ENCODE data around the gene SPOPL.

Gene SPOPL

DNA sequence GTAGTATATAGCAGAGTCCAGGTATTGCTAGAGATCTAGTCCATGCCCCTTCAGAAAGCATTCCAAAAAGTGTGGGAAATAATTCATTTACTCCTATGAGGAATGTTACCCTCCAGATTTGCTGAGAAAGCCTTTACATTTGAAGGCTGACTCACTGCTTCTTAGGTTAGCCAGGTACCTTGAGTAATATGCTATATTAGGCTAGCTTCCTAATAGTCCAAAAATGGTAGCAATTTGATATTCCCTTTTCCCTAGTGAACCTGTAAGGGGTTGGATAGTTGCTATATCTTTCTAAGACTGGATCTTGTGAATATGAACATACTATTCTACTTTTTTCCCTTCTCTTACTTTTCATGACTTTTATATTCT lies 63.6 kb downstream of the SPOPL start:
- H3K4me1 ChIP-seq (ENCODE audit: control insufficient read depth, insufficient read depth, low read length): no peaks in the 10 kb centered on the region
- no peaks in the 10 kb centered on the region for H3K9me3 ChIP-seq (ENCODE audit: control insufficient read depth, low read length)
- DNase-seq (ENCODE audit: low read depth): no peak
- H3K4me3 ChIP-seq (ENCODE audit: low read length): no peak overlapping the region
- peaks cover 48% of the 10 kb centered on the region for H3K36me3 ChIP-seq (ENCODE audit: control insufficient read depth, insufficient read depth, low read length, severe bottlenecking)
- H3K27me3 ChIP-seq (replicated peaks; ENCODE audit: control insufficient read depth, insufficient read depth, low read length): no peaks in the 10 kb centered on the region
- no peak overlapping the region for H3K9ac ChIP-seq (ENCODE audit: low read length)

DNA sequence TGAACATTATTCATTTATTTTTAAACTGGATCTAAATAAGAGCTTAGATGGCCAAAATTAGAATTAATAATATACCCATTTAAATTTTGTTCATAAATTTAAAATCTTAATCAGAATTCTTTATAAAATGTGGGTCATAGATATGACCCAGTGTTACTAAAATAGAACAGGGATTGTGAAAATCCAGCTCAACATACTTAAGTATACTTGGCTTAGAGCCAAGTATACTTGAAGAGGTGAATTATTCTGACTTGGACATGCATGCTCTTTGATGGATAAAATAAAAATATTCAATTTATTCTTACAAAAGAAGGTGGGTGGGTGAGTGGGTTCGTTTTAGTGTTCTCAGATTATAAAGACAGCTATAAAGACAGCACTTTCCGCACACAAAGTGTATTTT lies 70.7 kb downstream of the SPOPL start:
- H3K27me3 ChIP-seq (replicated peaks; ENCODE audit: control insufficient read depth, insufficient read depth, low read length): no peaks in the 10 kb centered on the region
- no peak overlapping the region for H3K4me3 ChIP-seq (ENCODE audit: low read length)
- DNase-seq (ENCODE audit: low read depth): peak; percentile 7
- H3K9me3 ChIP-seq (ENCODE audit: control insufficient read depth, low read length): peaks cover 4% of the 10 kb centered on the region
- H3K9ac ChIP-seq (ENCODE audit: low read length): no peak overlapping the region
- H3K36me3 ChIP-seq (ENCODE audit: control insufficient read depth, insufficient read depth, low read length, severe bottlenecking): peaks cover 35% of the 10 kb centered on the region
- peaks cover 10% of the 10 kb centered on the region for H3K4me1 ChIP-seq (ENCODE audit: control insufficient read depth, insufficient read depth, low read length)

DNA sequence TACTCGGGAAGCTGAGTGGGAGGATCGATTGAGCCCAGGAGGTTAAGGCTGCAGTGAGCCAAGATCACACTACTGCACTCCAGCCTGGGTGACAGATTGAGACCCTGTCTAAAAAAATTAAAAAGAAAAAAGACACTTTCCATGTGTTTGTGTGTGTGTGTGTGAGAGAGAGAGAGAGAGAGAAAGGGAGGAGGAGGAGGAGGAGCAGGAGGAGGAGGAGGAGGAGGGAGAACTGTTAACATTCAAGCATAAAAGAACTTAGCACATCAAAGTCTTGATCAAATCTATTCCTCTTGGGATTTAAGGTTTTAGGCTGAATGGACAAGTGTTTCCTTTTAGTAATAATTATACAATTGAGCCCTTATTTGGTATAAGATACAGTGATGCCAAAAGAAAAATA lies 75.5 kb downstream of the SPOPL start:
- H3K27me3 ChIP-seq (replicated peaks; ENCODE audit: control insufficient read depth, insufficient read depth, low read length): no peaks in the 10 kb centered on the region
- H3K4me1 ChIP-seq (ENCODE audit: control insufficient read depth, insufficient read depth, low read length): peaks cover 5% of the 10 kb centered on the region
- H3K9ac ChIP-seq (ENCODE audit: low read length): no peak overlapping the region
- H3K36me3 ChIP-seq (ENCODE audit: control insufficient read depth, insufficient read depth, low read length, severe bottlenecking): peaks cover 36% of the 10 kb centered on the region
- DNase-seq (ENCODE audit: low read depth): no peak
- H3K9me3 ChIP-seq (ENCODE audit: control insufficient read depth, low read length): peaks cover 22% of the 10 kb centered on the region
- no peak overlapping the region for H3K4me3 ChIP-seq (ENCODE audit: low read length)

DNA sequence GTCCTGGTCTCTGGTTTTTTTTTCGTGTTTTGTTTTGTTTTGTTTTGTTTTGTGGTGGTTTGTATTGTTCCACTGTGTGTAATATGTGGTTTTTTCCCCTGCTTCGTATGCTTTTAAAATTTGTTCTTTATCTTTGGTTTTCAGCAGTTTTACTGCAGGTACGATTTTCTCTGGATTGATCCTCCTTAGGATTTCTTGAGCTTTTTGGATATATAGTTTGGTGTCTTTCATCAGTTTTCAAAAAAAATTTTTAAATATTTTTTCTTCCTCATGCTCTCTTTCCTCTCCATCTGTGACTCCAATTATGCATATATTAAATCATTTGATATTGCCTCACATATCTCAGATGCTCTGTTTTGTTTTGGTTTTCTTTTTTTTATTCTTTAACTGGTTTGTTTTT lies 78.0 kb downstream of the SPOPL start:
- Histone ChIP-seq H3K36me3 (ENCODE audit: control insufficient read depth, insufficient read depth, low read length, severe bottlenecking) (peaks cover 30% of the 10 kb centered on the region), H3K4me1 (ENCODE audit: control insufficient read depth, insufficient read depth, low read length) (no peaks in the 10 kb centered on the region), H3K27me3 (replicated peaks; ENCODE audit: control insufficient read depth, insufficient read depth, low read length) (no peaks in the 10 kb centered on the region), H3K9ac (ENCODE audit: low read length) (no peak overlapping the region), H3K9me3 (ENCODE audit: control insufficient read depth, low read length) (peaks cover 22% of the 10 kb centered on the region), H3K4me3 (ENCODE audit: low read length) (peak overlapping the region; percentile 27)
- DNase-seq (ENCODE audit: low read depth): no peak

DNA sequence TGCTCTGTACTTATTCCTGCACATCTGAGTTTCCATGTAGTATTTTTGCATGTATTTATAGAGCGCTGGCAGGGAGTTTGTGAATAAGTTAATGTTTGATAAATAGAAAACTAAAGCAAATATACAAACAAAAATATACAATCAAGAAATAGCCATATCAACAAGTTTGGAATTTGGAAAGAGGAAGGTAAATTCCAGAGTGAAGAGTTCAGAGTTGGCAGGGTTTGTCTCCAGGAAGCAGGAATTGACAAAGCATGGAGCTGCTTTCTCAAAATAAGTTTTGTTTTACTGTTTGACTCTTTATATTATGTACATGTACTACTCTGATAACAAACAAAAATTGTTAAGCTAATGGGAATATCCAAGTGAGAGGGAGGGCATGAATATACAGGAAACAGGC lies 80.3 kb downstream of the SPOPL start:
- no peak overlapping the region for H3K9ac ChIP-seq (ENCODE audit: low read length)
- no peak for DNase-seq (ENCODE audit: low read depth)
- no peaks in the 10 kb centered on the region for H3K27me3 ChIP-seq (replicated peaks; ENCODE audit: control insufficient read depth, insufficient read depth, low read length)
- no peak overlapping the region for H3K4me3 ChIP-seq (ENCODE audit: low read length)
- H3K4me1 ChIP-seq (ENCODE audit: control insufficient read depth, insufficient read depth, low read length): no peaks in the 10 kb centered on the region
- H3K9me3 ChIP-seq (ENCODE audit: control insufficient read depth, low read length): peaks cover 19% of the 10 kb centered on the region
- peaks cover 24% of the 10 kb centered on the region for H3K36me3 ChIP-seq (ENCODE audit: control insufficient read depth, insufficient read depth, low read length, severe bottlenecking)

DNA sequence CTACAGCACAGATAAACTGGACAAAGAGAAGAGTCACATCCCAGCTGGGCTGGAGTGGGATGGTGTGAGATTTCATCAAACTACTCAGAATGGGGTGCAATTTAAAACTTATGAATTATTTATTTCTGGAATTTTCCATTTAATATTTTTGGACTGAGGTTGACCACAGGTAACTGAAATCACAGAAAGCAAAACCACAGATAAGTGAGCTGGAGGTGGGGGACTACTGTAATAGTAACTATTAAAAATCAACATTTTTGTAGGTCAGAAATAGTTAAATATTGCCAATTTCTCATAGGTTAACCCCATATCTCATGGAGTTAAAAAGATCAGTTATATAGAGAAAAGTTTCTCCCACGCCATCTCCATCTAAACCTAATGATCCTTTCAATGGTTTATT lies 88.1 kb downstream of the SPOPL start:
- no peaks in the 10 kb centered on the region for H3K27me3 ChIP-seq (replicated peaks; ENCODE audit: control insufficient read depth, insufficient read depth, low read length)
- H3K9ac ChIP-seq (ENCODE audit: low read length): no peak overlapping the region
- no peak for DNase-seq (ENCODE audit: low read depth)
- H3K36me3 ChIP-seq (ENCODE audit: control insufficient read depth, insufficient read depth, low read length, severe bottlenecking): peaks cover 6% of the 10 kb centered on the region
- no peak overlapping the region for H3K4me3 ChIP-seq (ENCODE audit: low read length)
- H3K9me3 ChIP-seq (ENCODE audit: control insufficient read depth, low read length): no peaks in the 10 kb centered on the region
- H3K4me1 ChIP-seq (ENCODE audit: control insufficient read depth, insufficient read depth, low read length): no peaks in the 10 kb centered on the region

DNA sequence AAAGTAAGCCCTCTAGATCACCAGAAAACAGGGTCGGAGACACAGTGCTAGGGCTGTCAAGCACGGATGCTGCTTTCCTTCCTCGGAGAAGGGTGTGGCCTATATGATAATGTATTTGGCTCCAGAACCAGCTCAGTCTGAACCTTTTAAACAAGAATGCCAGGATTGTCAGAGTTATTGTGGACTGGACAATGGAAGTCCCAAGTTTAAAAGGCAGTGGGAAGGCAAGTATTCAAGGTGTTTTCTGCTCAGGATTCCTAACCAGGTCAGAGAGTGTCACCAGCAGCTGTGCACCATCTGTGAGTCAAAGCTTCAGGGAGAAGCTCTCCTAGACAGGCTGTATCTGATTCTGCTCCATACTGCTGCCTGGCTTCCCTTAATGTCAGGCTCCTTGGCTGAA lies 94.8 kb downstream of the SPOPL start:
- no peak overlapping the region for H3K9ac ChIP-seq (ENCODE audit: low read length)
- H3K4me1 ChIP-seq (ENCODE audit: control insufficient read depth, insufficient read depth, low read length): peaks cover 10% of the 10 kb centered on the region
- no peak overlapping the region for H3K4me3 ChIP-seq (ENCODE audit: low read length)
- peaks cover 16% of the 10 kb centered on the region for H3K36me3 ChIP-seq (ENCODE audit: control insufficient read depth, insufficient read depth, low read length, severe bottlenecking)
- H3K27me3 ChIP-seq (replicated peaks; ENCODE audit: control insufficient read depth, insufficient read depth, low read length): no peaks in the 10 kb centered on the region
- H3K9me3 ChIP-seq (ENCODE audit: control insufficient read depth, low read length): no peaks in the 10 kb centered on the region
- no peak for DNase-seq (ENCODE audit: low read depth)

DNA sequence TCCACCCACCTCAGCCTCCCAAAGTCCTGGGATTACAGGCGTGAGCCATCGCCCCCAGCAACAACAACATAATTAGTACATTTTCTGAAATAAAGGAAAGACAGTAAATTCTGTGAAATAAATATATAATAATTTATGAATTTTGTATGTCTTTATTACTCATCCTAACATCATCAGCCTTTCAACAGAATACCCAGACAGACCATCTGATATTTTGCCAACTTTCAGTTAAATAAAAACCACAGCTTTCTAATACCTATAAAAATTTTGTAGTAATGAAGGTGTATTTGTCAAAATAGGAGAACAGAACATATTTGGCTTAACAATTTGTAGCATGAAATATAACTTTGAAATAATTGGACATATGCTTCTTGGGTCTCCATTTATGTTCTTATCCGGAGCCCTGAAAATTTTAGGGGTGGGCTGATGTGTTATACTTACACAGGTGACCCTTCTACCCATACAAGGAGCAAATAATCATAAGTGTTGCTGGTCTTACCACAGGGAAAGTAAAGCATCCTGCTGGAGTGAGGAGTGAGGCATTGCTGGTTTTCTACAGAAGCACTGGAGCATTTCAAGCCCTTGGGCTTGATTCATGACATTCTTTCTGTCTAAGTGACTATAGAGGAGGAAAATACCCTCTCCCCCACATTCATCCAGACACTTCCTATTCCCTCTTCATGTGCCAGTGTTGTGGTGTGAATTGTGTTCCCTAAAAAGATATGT lies 99.3 kb downstream of the SPOPL start:
- Histone ChIP-seq H3K9ac (ENCODE audit: low read length) (no peak overlapping the region), H3K36me3 (ENCODE audit: control insufficient read depth, insufficient read depth, low read length, severe bottlenecking) (peaks cover under 1% of the 10 kb centered on the region), H3K4me3 (ENCODE audit: low read length) (no peak overlapping the region), H3K4me1 (ENCODE audit: control insufficient read depth, insufficient read depth, low read length) (peaks cover 15% of the 10 kb centered on the region), H3K9me3 (ENCODE audit: control insufficient read depth, low read length) (no peaks in the 10 kb centered on the region), H3K27me3 (replicated peaks; ENCODE audit: control insufficient read depth, insufficient read depth, low read length) (no peaks in the 10 kb centered on the region)
- no peak for DNase-seq (ENCODE audit: low read depth)

DNA sequence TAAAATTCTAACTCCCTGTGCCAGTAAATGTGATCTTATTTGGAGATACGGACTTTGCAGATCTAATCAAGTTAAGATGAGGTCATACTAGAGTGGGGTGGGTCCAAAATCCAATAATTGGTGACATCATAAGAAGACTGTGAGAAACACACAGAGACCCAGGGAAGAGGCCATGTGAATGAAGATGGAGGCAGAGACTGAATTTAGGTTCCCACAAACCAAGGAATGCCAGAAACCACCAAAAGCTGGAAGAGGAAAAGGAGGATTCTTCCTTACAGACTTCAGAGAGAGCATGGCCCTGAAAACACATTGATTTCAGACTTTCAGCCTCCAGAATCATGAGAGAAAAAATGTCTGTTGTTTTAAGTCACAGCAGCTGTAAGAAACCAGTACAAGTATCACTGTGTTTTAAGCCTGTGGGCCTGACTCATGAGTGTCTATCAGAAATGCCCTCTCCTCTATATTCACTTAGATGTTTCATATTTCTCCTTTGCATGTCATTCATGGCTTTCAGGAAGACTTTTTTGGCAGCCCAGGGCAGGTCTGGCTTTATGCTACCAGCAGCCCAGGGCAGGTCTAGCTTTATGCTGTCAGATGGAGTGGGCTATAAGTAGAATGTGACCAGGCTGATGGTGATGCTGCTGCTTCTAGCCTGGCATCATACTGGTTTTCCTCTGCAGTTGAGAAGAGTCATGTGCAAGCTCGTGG lies 100.0 kb downstream of the SPOPL start:
- H3K9ac ChIP-seq (ENCODE audit: low read length): no peak overlapping the region

DNA sequence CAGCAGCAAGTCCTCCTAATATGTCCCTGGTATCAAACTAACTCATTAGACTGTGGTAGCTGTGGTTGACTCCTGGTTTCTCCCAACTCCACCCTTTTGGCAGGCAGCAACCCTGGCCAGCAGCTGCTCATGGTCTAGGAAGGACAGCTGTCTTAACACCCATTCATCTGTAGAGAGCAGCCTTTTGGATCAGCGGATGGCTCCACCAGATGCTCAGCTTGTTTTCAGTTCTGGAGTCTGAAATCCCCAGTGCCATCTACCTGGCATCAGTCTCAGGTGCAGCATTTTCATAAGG lies 100.5 kb downstream of the SPOPL start:
- H3K27me3 ChIP-seq (replicated peaks; ENCODE audit: control insufficient read depth, insufficient read depth, low read length): no peaks in the 10 kb centered on the region
- H3K9ac ChIP-seq (ENCODE audit: low read length): no peak overlapping the region
- H3K36me3 ChIP-seq (ENCODE audit: control insufficient read depth, insufficient read depth, low read length, severe bottlenecking): no peaks in the 10 kb centered on the region
- no peak overlapping the region for H3K4me3 ChIP-seq (ENCODE audit: low read length)
- no peaks in the 10 kb centered on the region for H3K9me3 ChIP-seq (ENCODE audit: control insufficient read depth, low read length)
- DNase-seq (ENCODE audit: low read depth): no peak
- H3K4me1 ChIP-seq (ENCODE audit: control insufficient read depth, insufficient read depth, low read length): peaks cover 12% of the 10 kb centered on the region

More for the DNA sequence above, 100.0 kb downstream of the SPOPL start:
- H3K4me1 ChIP-seq (ENCODE audit: control insufficient read depth, insufficient read depth, low read length): peaks cover 13% of the 10 kb centered on the region
- no peaks in the 10 kb centered on the region for H3K36me3 ChIP-seq (ENCODE audit: control insufficient read depth, insufficient read depth, low read length, severe bottlenecking)
- no peaks in the 10 kb centered on the region for H3K27me3 ChIP-seq (replicated peaks; ENCODE audit: control insufficient read depth, insufficient read depth, low read length)
- DNase-seq (ENCODE audit: low read depth): no peak
- H3K9me3 ChIP-seq (ENCODE audit: control insufficient read depth, low read length): no peaks in the 10 kb centered on the region
- no peak overlapping the region for H3K4me3 ChIP-seq (ENCODE audit: low read length)

DNA sequence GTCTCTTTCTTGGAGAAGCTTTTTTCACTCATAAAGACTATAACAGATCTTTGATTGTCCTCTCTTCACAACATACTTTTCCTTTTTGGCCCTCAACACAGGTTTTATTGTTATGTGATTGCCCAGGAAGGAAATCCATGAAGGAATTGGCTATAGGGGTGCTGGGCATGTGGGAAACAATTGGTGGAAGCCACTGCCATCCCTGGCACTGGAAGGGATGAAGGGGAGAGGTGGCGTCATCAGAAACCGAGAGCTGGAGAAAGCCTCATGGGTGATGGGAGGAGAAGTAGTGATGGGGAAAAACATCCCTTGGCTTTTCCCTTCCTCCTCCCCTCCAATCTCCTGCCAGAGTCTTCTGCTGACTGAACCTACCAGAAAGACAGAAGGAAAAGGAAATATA lies 106.2 kb downstream of the SPOPL start:
- H3K9ac ChIP-seq (ENCODE audit: low read length): no peak overlapping the region
- no peaks in the 10 kb centered on the region for H3K27me3 ChIP-seq (replicated peaks; ENCODE audit: control insufficient read depth, insufficient read depth, low read length)
- no peak overlapping the region for H3K4me3 ChIP-seq (ENCODE audit: low read length)
- no peaks in the 10 kb centered on the region for H3K4me1 ChIP-seq (ENCODE audit: control insufficient read depth, insufficient read depth, low read length)
- no peaks in the 10 kb centered on the region for H3K9me3 ChIP-seq (ENCODE audit: control insufficient read depth, low read length)
- no peaks in the 10 kb centered on the region for H3K36me3 ChIP-seq (ENCODE audit: control insufficient read depth, insufficient read depth, low read length, severe bottlenecking)
- DNase-seq (ENCODE audit: low read depth): no peak

DNA sequence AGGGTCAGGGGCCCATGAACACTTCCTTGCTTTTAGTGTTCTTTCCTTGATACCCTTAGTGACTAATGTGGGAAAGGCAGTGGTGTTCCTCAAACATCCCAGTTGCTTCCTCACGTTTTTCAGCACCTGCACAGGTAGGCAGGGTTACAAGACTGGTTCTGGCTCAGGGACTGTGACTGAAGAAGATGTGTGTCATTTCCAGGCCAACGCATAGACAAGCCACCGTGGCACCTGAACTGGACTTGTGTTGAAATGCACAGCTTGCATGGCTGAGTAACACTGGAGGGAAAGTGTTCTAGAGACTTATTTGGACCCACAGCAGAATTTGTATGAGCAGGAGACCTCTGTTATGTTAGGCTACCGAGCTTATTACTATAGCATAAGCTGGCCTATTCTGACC lies 107.9 kb downstream of the SPOPL start:
- Histone ChIP-seq H3K9ac (ENCODE audit: low read length) (no peak overlapping the region), H3K9me3 (ENCODE audit: control insufficient read depth, low read length) (no peaks in the 10 kb centered on the region), H3K4me1 (ENCODE audit: control insufficient read depth, insufficient read depth, low read length) (no peaks in the 10 kb centered on the region), H3K36me3 (ENCODE audit: control insufficient read depth, insufficient read depth, low read length, severe bottlenecking) (no peaks in the 10 kb centered on the region), H3K27me3 (replicated peaks; ENCODE audit: control insufficient read depth, insufficient read depth, low read length) (no peaks in the 10 kb centered on the region), H3K4me3 (ENCODE audit: low read length) (no peak overlapping the region)
- no peak for DNase-seq (ENCODE audit: low read depth)

Measured in adipocyte (in vitro differentiated cells).